NB4 (cell line): Measurements from ENCODE around the gene GSTCD.

Source experiments
- POLR2A ChIP-seq: IDR thresholded peaks from 2 replicates; pipeline ENCODE4 v1.6.1; 2011; ENCODE audit warnings: mild to moderate bottlenecking; ENCODE audit not compliant: insufficient read length; ENCODE audit errors: extremely low read depth
- TF ChIP-seq, protein P1 (sequence below): IDR thresholded peaks from one replicate; pipeline ENCODE4 v1.5.1; 2012; ENCODE audit warnings: low read depth, low read length

DNA sequence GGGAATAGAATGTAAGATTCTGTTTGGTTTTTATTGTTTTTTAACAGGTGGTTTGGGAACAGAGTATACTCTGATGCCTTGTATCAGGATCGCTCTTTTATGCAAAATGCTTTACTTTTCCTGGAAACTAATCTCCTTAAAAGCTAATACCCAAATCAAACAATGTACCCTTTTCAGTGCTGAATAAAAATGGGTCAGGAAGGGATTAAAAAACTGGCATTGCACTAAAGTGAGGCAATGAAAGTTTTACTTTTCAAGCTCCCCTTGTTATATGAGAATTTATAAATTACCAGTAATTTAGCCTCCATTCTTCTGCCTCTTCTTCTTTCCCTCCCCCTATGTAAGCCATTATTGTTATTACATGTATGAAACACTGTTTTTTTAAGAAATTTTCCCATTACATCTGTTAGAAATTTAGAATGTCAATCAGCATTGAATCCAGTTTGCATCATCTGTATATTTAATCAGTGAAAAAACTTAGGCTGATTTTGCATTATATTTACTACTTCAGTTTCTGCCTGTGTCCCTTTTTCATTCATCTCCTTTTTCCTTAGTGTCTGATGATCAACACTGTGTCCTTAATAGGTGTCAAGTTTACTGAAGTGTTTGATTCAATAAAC, 97.0 kb downstream of the GSTCD start:
- TF ChIP-seq, protein P1, sequence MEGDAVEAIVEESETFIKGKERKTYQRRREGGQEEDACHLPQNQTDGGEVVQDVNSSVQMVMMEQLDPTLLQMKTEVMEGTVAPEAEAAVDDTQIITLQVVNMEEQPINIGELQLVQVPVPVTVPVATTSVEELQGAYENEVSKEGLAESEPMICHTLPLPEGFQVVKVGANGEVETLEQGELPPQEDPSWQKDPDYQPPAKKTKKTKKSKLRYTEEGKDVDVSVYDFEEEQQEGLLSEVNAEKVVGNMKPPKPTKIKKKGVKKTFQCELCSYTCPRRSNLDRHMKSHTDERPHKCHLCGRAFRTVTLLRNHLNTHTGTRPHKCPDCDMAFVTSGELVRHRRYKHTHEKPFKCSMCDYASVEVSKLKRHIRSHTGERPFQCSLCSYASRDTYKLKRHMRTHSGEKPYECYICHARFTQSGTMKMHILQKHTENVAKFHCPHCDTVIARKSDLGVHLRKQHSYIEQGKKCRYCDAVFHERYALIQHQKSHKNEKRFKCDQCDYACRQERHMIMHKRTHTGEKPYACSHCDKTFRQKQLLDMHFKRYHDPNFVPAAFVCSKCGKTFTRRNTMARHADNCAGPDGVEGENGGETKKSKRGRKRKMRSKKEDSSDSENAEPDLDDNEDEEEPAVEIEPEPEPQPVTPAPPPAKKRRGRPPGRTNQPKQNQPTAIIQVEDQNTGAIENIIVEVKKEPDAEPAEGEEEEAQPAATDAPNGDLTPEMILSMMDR: no peak
- no peak for TF ChIP-seq POLR2A
